Measurements from ENCODE around the gene NRIP1. TPM values are rescaled to one million over a fixed set of nuclear protein-coding genes. Genes with fewer than 3 reads are reported as not detected.

The NRIP1 gene
- total and polyA plus RNA-seq, 2 of the 13 experiments (the other 11 are each of a cell fraction or from before 2014, with no cell fraction given) = 21.0 to 69.0 TPM

- peaks cover 2 to 34% of the 10 kb centered on the region in 2 experiments for H3K36me3 ChIP-seq (replicated peaks in 1 of 2; ENCODE audit: control insufficient read depth in 1 of 2, insufficient read depth in 2 of 2, low read length in 2 of 2)
- no peaks in the 10 kb centered on the region for H3K9me3 ChIP-seq (ENCODE audit: low read length)
- ChIA-PET POLR2A (no interaction called here), CTCF (ENCODE audit: low intra/inter-chr PET ratio, low total read pairs) (no interaction called here)
- no peak for TF ChIP-seq CBX2 (IDR thresholded peaks at IDR 0.05; ENCODE audit: low read depth, low read length)
- TF ChIP-seq CBX2 (CRISPR knock-in tag; IDR thresholded peaks at IDR 0.05; ENCODE audit: low read depth) = no peak
- TF ChIP-seq HMG20B (CRISPR knock-in tag; conservative IDR thresholded peaks at IDR 0.05) = no peak
- no peak for TF ChIP-seq ZNF670 (CRISPR knock-in tag; IDR thresholded peaks at IDR 0.05; ENCODE audit: borderline replicate concordance)
- TF ChIP-seq KDM6A (CRISPR knock-in tag; IDR thresholded peaks at IDR 0.05; ENCODE audit: low read depth) = no peak
- no peak for TF ChIP-seq LCORL (IDR thresholded peaks at IDR 0.05)
- TF ChIP-seq LCORL (CRISPR knock-in tag; IDR thresholded peaks at IDR 0.05) = no peak
- no peak for TF ChIP-seq ZFP82 (CRISPR knock-in tag; IDR thresholded peaks at IDR 0.05; ENCODE audit: borderline replicate concordance)
- TF ChIP-seq ZKSCAN5 (CRISPR knock-in tag; IDR thresholded peaks at IDR 0.05) = no peak
- TF ChIP-seq ZNF557 (CRISPR knock-in tag; IDR thresholded peaks at IDR 0.05) = no peak
- TF ChIP-seq XBP1 (CRISPR knock-in tag; IDR thresholded peaks at IDR 0.05) = no peak
- no peak for TF ChIP-seq ZNF556 (CRISPR knock-in tag; IDR thresholded peaks at IDR 0.05; ENCODE audit: borderline replicate concordance)
- no peak for TF ChIP-seq TEAD2 (CRISPR knock-in tag; IDR thresholded peaks at IDR 0.05)
- TF ChIP-seq ZNF652 (CRISPR knock-in tag; IDR thresholded peaks at IDR 0.05; ENCODE audit: borderline replicate concordance, low read depth) = no peak
- no peak for TF ChIP-seq JARID2 (CRISPR knock-in tag; IDR thresholded peaks at IDR 0.05; ENCODE audit: insufficient replicate concordance)
- TF ChIP-seq ELF1 (CRISPR knock-in tag; IDR thresholded peaks at IDR 0.05) = no peak
- no peak for TF ChIP-seq ZNF232 (CRISPR knock-in tag; IDR thresholded peaks at IDR 0.05; ENCODE audit: borderline replicate concordance)
- no peak for TF ChIP-seq ZNF264 (CRISPR knock-in tag; IDR thresholded peaks at IDR 0.05)
- no peak for TF ChIP-seq SMARCE1 (IDR thresholded peaks at IDR 0.05; ENCODE audit: borderline replicate concordance)
- no peak for TF ChIP-seq CREB3 (CRISPR knock-in tag; IDR thresholded peaks at IDR 0.05)
- no peak for TF ChIP-seq RFX1 (IDR thresholded peaks at IDR 0.05)
- TF ChIP-seq ZNF784 (CRISPR knock-in tag; IDR thresholded peaks at IDR 0.05; ENCODE audit: borderline replicate concordance) = no peak
- H3K9ac ChIP-seq (ENCODE audit: insufficient read depth, low read depth, low read length) = no peak overlapping the region
- peaks cover 100% of the 10 kb centered on the region for H3K79me2 ChIP-seq (ENCODE audit: insufficient read depth, low read length)
- in situ Hi-C loops (cut with HindIII; ENCODE audit: extremely low pct_ligation_motif_present, low pct_unique_long_range_greater_than_20kb) = no loop called here
- no peak overlapping the region for H3K4me2 ChIP-seq (ENCODE audit: low read depth, low read length)
- peaks cover 67% of the 10 kb centered on the region for H4K20me1 ChIP-seq (ENCODE audit: insufficient read depth, low read length)
- intact Hi-C loops (cut with micrococcal nuclease; ENCODE audit: unreplicated experiment) = no loop called here
- DNase-seq (ENCODE audit: low spot score) (no peak), FAIRE-seq (no peak), ATAC-seq (no peak)
- no peak overlapping the region for H3K27ac ChIP-seq (ENCODE audit: extremely low read length, insufficient read depth, low read length)
- BruUV-seq (replicated peaks) = no TSS peak
- H3K27me3 ChIP-seq (ENCODE audit: control insufficient read depth in 1 of 2, insufficient read depth in 2 of 2, low read length in 2 of 2) = no peaks in the 10 kb centered on the region
- WGBS (ENCODE audit: low lambda C conversion rate) = 100% methylated on average over 1 of the region's 1 CpG
- no peak overlapping the region for H3K4me3 ChIP-seq (replicated peaks in 1 of 3; ENCODE audit: insufficient read depth in 1 of 3, low read depth in 2 of 3, low read length in 3 of 3)
- no peak overlapping the region for H2AFZ ChIP-seq (ENCODE audit: low read length)
- H3K4me1 ChIP-seq (ENCODE audit: insufficient read depth, low read length) = peaks cover 8% of the 10 kb centered on the region; the same call in 1 of the 2 replicates
Measured at GRCh38 chr21:15039607-15040299, 25.0 kb downstream of the NRIP1 start.

Data from HepG2 (cell line).